K562 (cell line): ENCODE data around the gene MRPL38. TPM values are rescaled to one million over a fixed set of nuclear protein-coding genes. Genes with fewer than 3 reads are reported as not detected.

ENCODE experiments used
- ATAC-seq: fragments of 200-7000 bp; cut with Tn5 transposase; 3 replicates; pipeline ENCODE4 v1.9.1; 2020; ENCODE audit warnings: moderate library complexity
- BruUV-seq: library from RNA; stranded (reverse); fragments of 400-500 nt; replicated peaks from 2 replicates; lab custom pipeline; 2021; lab: Mats Ljungman, UMichigan
- CTCF ChIA-PET: fragments of 300-600 bp; formaldehyde crosslinking; extraction: SDS; loops from one replicate; lab custom pipeline; 2021; ENCODE audit warnings: low intra/inter-chr PET ratio; lab: Yijun Ruan, JAX
- POLR2A ChIA-PET: fragments of 300-600, 350-650 bp; sonication (Branson Sonifier 250); formaldehyde crosslinking; extraction: SDS; loops from one replicate; lab custom pipeline; 2021; ENCODE audit warnings: antibody characterized with exemption, inconsistent platforms; lab: Yijun Ruan, JAX
- DNase-seq, 4 experiments: peaks; one replicate each; pipeline versions ENCODE4 v3.0.0 to v3.0.0-alpha.2; 2011 to 2018; ENCODE audit warnings: low spot score in 3 of 4, mixed read lengths in 3 of 4; ENCODE audit errors: extremely low read depth in 1 of 4
- FAIRE-seq: peaks from 2 replicates; lab custom pipeline; 2011; peaks lifted over from hg19 to GRCh38; lab: Jason Lieb, UNC
- H2AFZ ChIP-seq: 2 replicates; pipeline ENCODE4 v1.6.0; 2011; ENCODE audit warnings: low read depth, low read length, control low read depth, inconsistent platforms
- H3K27ac ChIP-seq: fragments of 200-600 bp; 3 replicates; pipeline ENCODE4 v1.8.0; 2011; ENCODE audit warnings: low read depth, mild to moderate bottlenecking, control low read depth, inconsistent platforms, low read length, moderate library complexity, mixed read lengths; ENCODE audit errors: extremely low read depth
- H3K27me3 ChIP-seq, 2 experiments: fragments of 300-600 bp in 1 of 2; 2 replicates in 1 of 2; 3 replicates in 1 of 2; pipeline versions ENCODE4 v1.6.0 to v1.8.0; 2011; ENCODE audit warnings: inconsistent platforms in 2 of 2, low read length in 2 of 2, mild to moderate bottlenecking in 1 of 2, mixed read lengths in 1 of 2, moderate library complexity in 1 of 2; ENCODE audit not compliant: control insufficient read depth in 2 of 2, insufficient read depth in 2 of 2
- H3K36me3 ChIP-seq: fragments of 300-600 bp; 3 replicates; pipeline ENCODE4 v1.8.0; 2011; ENCODE audit warnings: mild to moderate bottlenecking, low read length, inconsistent platforms; ENCODE audit not compliant: control insufficient read depth, insufficient read depth
- H3K4me1 ChIP-seq, 2 experiments: fragments of 200-600 bp in 1 of 2; replicated peaks in 1 of 2; 2 replicates in 1 of 2; 3 replicates in 1 of 2; pipeline versions ENCODE4 v1.5.1 to v1.8.0; 2011; ENCODE audit warnings: inconsistent platforms in 2 of 2, low read length in 2 of 2, mild to moderate bottlenecking in 1 of 2, mixed read lengths in 1 of 2, moderate library complexity in 1 of 2; ENCODE audit not compliant: control insufficient read depth in 2 of 2, insufficient read depth in 2 of 2
- H3K4me2 ChIP-seq: 2 replicates; pipeline ENCODE4 v1.6.1; 2011; ENCODE audit warnings: low read length, control low read depth, inconsistent platforms, mixed read lengths; ENCODE audit not compliant: insufficient read depth
- H3K4me3 ChIP-seq: fragments of 200-600 bp; sonication (generic), shearing (Covaris generic); 2 replicates; pipeline ENCODE4 v1.5.1; 2016; ENCODE audit warnings: control low read depth, inconsistent platforms
- H3K79me2 ChIP-seq: fragments of 200-600 bp; 3 replicates; pipeline ENCODE4 v1.8.0; 2011; ENCODE audit warnings: low read length, inconsistent platforms; ENCODE audit not compliant: control insufficient read depth, insufficient read depth
- H3K9ac ChIP-seq, 2 experiments: 2 replicates each; pipeline versions ENCODE4 v1.6.0 to v1.6.1; 2011; ENCODE audit warnings: low read depth in 2 of 2, low read length in 2 of 2, control low read depth in 1 of 2, inconsistent platforms in 1 of 2, mild to moderate bottlenecking in 1 of 2, mixed read lengths in 1 of 2; ENCODE audit not compliant: insufficient read depth in 1 of 2
- H3K9me1 ChIP-seq: one replicate; pipeline ENCODE4 v1.6.0; 2011; ENCODE audit warnings: inconsistent platforms, mild to moderate bottlenecking, low read length, moderate library complexity; ENCODE audit not compliant: control insufficient read depth, insufficient read depth
- H3K9me3 ChIP-seq: replicated peaks from 2 replicates; pipeline ENCODE4 v1.5.1; 2011; ENCODE audit warnings: low read depth, low read length, inconsistent platforms; ENCODE audit not compliant: control insufficient read depth, insufficient read depth
- H4K20me1 ChIP-seq: replicated peaks from 2 replicates; pipeline ENCODE4 v1.6.1; 2011; ENCODE audit warnings: low read length, inconsistent platforms, mixed read lengths; ENCODE audit not compliant: control insufficient read depth, insufficient read depth
- ERF ChIP-seq: fragments of 450-650 bp; formaldehyde crosslinking; IDR thresholded peaks from 2 replicates; pipeline ENCODE4 v1.4.0; 2020; ENCODE audit warnings: mild to moderate bottlenecking, mixed read lengths
- JUN ChIP-seq, 2 experiments: sonication (generic) in 1 of 2; formaldehyde crosslinking in 1 of 2; IDR thresholded peaks; 2 replicates each; pipeline versions ENCODE4 v1.6.1 to v1.8.0; 2012 to 2022; ENCODE audit warnings: borderline replicate concordance in 2 of 2, mild to moderate bottlenecking in 2 of 2, improper control_type of control experiment in 1 of 2, low read depth in 1 of 2, low read length in 1 of 2, missing genetic modification reagents in 1 of 2
- NR2C2 ChIP-seq, 2 experiments: fragments of 200-800 bp in 1 of 2; sonication (Bioruptor generic) in 1 of 2; sonication (generic) in 1 of 2; formaldehyde crosslinking in 1 of 2; IDR thresholded peaks; 2 replicates each; pipeline versions ENCODE4 v1.6.1 to v1.8.0; 2016 to 2022; ENCODE audit warnings: mild to moderate bottlenecking in 1 of 2, missing compliant biosample characterization in 1 of 2, missing genetic modification characterization in 1 of 2, missing genetic modification reagents in 1 of 2
- PPARD ChIP-seq: fragments of 250-450 bp; sonication (Bioruptor Pico); IDR thresholded peaks from 2 replicates; pipeline ENCODE4 v1.8.0; 2022; ENCODE audit warnings: inconsistent platforms, mild to moderate bottlenecking, moderate library complexity
- TEAD4 ChIP-seq, 2 experiments: sonication (generic) in 1 of 2; formaldehyde crosslinking in 1 of 2; IDR thresholded peaks; 2 replicates each; pipeline versions ENCODE4 v1.6.1 to v1.8.0; 2012 to 2022; ENCODE audit warnings: borderline replicate concordance in 1 of 2, inconsistent platforms in 1 of 2, low read length in 1 of 2, mild to moderate bottlenecking in 1 of 2, missing genetic modification reagents in 1 of 2
- ZFPM2 ChIP-seq: fragments of 250-450 bp; sonication (Bioruptor Pico); IDR thresholded peaks from 2 replicates; pipeline ENCODE4 v1.5.1; 2022; ENCODE audit warnings: mild to moderate bottlenecking
- WGBS: fragments of 100-300 bp; shearing (Covaris generic); methylation state at CpG from one replicate; pipeline ENCODE4 v1.1.6; 2016; ENCODE audit warnings: low coverage, mixed read lengths; ENCODE audit not compliant: insufficient coverage; ENCODE audit errors: missing lambda C conversion rate; 5-methylcytosine and 5-hydroxymethylcytosine counted together
- in situ Hi-C: fragments of 300-500 bp; cut with MboI; formaldehyde crosslinking; loops from 4 replicates; pipeline ENCODE4 v1.15.0; 2018; ENCODE audit warnings: inconsistent platforms, mixed read lengths
- intact Hi-C: fragments of 100-400 bp; cut with micrococcal nuclease; formaldehyde crosslinking; loops from 2 replicates; pipeline ENCODE4 v1.14.2; 2022
- polyA plus RNA-seq, 8 experiments: library from polyadenylated mRNA; depleted of rRNA in 4 of 8; stranded (reverse) in 5 of 8; unstranded in 3 of 8; fragments of >200 nt; fragmentation: Nextera tagmentation in 2 of 8; fragmentation: Illumina TruSeq in 1 of 8; extraction: Ambion mirVana in 2 of 8; extraction: Trizol in 1 of 8; gene quantifications; 2 replicates each; pipeline versions ENCODE4 v1.2.1 to v1.2.3, GENCODE V29; 2011 to 2014; ENCODE audit warnings: inconsistent platforms in 1 of 8, missing spikeins in 1 of 8
- total RNA-seq, 7 experiments: library from RNA; depleted of rRNA in 6 of 7; stranded (reverse); fragments of >200 nt in 6 of 7; fragmentation: Illumina TruSeq in 2 of 7; extraction: Trizol in 2 of 7; gene quantifications; 2 replicates each; pipeline versions ENCODE4 v1.2.1 to v1.2.3, GENCODE V29; 2011 to 2021; ENCODE audit warnings: low replicate concordance in 1 of 7

Gene MRPL38
- total and polyA plus RNA-seq, 9 of the 15 experiments (the other 6 are each of a cell fraction or from before 2014, with no cell fraction given), result 4.5 to 154 (median 48.5) TPM

GRCh38 chr17:75945211-75945610 is 40.5 kb upstream of the MRPL38 start (continued):
- TF ChIP-seq ERF (no peak), NR2C2 (CRISPR knock-in tag; IDR thresholded peaks at IDR 0.05) (no peak), NR2C2 (tag; IDR thresholded peaks at IDR 0.05) (no peak), ZFPM2 (no peak)

- no peak for FAIRE-seq
- in situ Hi-C loops, result no loop called here
- ATAC-seq, result no peak
- H3K4me1 ChIP-seq, result peaks cover 0 to 13% of the 10 kb centered on the region in 2 experiments; a peak in 3 of 5 replicates
- BruUV-seq, result no TSS peak
- H3K36me3 ChIP-seq, result peaks cover 20% of the 10 kb centered on the region; the same call in 2 of the 3 replicates
- no peak overlapping the region for H2AFZ ChIP-seq
- H3K9ac ChIP-seq, result no peak overlapping the region
- no peaks in the 10 kb centered on the region for H3K9me1 ChIP-seq
- no peak overlapping the region for H3K4me2 ChIP-seq
- H3K4me3 ChIP-seq, result no peak overlapping the region
- CTCF ChIA-PET, result no interaction called here
- H3K79me2 ChIP-seq, result peaks cover 6% of the 10 kb centered on the region; the same call in 1 of the 3 replicates
- no peaks in the 10 kb centered on the region for H3K27me3 ChIP-seq
- intact Hi-C loops, result loop anchor here (5.0 kb wide), 1 partner anchor 34 kb away; the partner anchor contains the start of genes ACOX1 and TEN1
- no peak overlapping the region for H3K27ac ChIP-seq
- TF ChIP-seq TEAD4 (IDR thresholded peaks at IDR 0.05; ENCODE audit: low read length), result 0 out of 2 replicates have a peak, but pooled peaks have one; percentile 7
- no peak for TF ChIP-seq TEAD4 (CRISPR knock-in tag; IDR thresholded peaks at IDR 0.05; ENCODE audit: borderline replicate concordance)
- TF ChIP-seq PPARD (CRISPR knock-in tag), result no peak
- TF ChIP-seq JUN (IDR thresholded peaks at IDR 0.05; ENCODE audit: borderline replicate concordance, low read depth, low read length), result no peak
- TF ChIP-seq JUN (CRISPR knock-in tag; IDR thresholded peaks at IDR 0.05; ENCODE audit: borderline replicate concordance), result no peak
- 0% methylated on average over 1 of the region's 1 CpG for WGBS
- DNase-seq, result no peak
- no peaks in the 10 kb centered on the region for H4K20me1 ChIP-seq
- no peaks in the 10 kb centered on the region for H3K9me3 ChIP-seq
- POLR2A ChIA-PET, result interaction anchor here (0.6 to 1.2 kb wide), 2 partner anchors 16 to 499 kb away, joined by 3 to 5 read pairs; no protein-coding TSS in a partner anchor
These were observed 38.8 kb upstream of the MRPL38 start for GRCh38 chr17:75943491-75943890.
